MCF 10A (cell line): ENCODE data around the gene KCNAB2. TPM values are rescaled to one million over a fixed set of nuclear protein-coding genes. Genes with fewer than 3 reads are reported as not detected.

Experiments
- BruUV-seq: library from RNA; stranded (reverse); fragments of 400-500 nt; replicated peaks from 2 replicates; lab custom pipeline; 2021; lab: Mats Ljungman, UMichigan
- CTCF ChIA-PET: fragments of 300-600 bp; sonication (Branson Sonifier 250); formaldehyde crosslinking; extraction: SDS; loops from one replicate; lab custom pipeline; 2021; ENCODE audit warnings: antibody characterized with exemption, inconsistent platforms; lab: Yijun Ruan, JAX
- POLR2A ChIA-PET: fragments of 300-600, 350-650 bp; sonication (Branson Sonifier 250); formaldehyde crosslinking; extraction: SDS; loops from one replicate; lab custom pipeline; 2020; ENCODE audit warnings: antibody characterized with exemption, inconsistent platforms; lab: Yijun Ruan, JAX
- DNase-seq: peaks from one replicate; pipeline ENCODE4 v3.0.0-alpha.2; 2018; ENCODE audit not compliant: unreplicated experiment
- H3K27ac Mint-ChIP-seq: one replicate; pipeline ENCODE4 v1.8.0; 2022; ENCODE audit warnings: mild to moderate bottlenecking, low read depth, mixed read lengths; ENCODE audit not compliant: unreplicated experiment
- H3K27me3 Mint-ChIP-seq: one replicate; pipeline ENCODE4 v1.8.0; 2022; ENCODE audit warnings: mixed read lengths; ENCODE audit not compliant: insufficient read depth, unreplicated experiment
- H3K36me3 Mint-ChIP-seq: one replicate; pipeline ENCODE4 v1.8.0; 2022; ENCODE audit warnings: mild to moderate bottlenecking, moderate library complexity, mixed read lengths; ENCODE audit not compliant: insufficient read depth, unreplicated experiment
- H3K4me1 Mint-ChIP-seq: one replicate; pipeline ENCODE4 v1.8.0; 2022; ENCODE audit warnings: mixed read lengths; ENCODE audit not compliant: insufficient read depth, unreplicated experiment
- H3K4me3 Mint-ChIP-seq: one replicate; pipeline ENCODE4 v1.8.0; 2022; ENCODE audit warnings: mild to moderate bottlenecking, moderate library complexity, mixed read lengths; ENCODE audit not compliant: unreplicated experiment
- H3K9me3 Mint-ChIP-seq: one replicate; pipeline ENCODE4 v1.8.0; 2022; ENCODE audit warnings: mixed read lengths; ENCODE audit not compliant: unreplicated experiment
- intact Hi-C: fragments of 100-400 bp; cut with micrococcal nuclease; formaldehyde crosslinking; loops from 2 replicates; pipeline ENCODE4 v1.14.1; 2022
- total RNA-seq: library from RNA; stranded (reverse); gene quantifications from 2 replicates; pipeline ENCODE4 v1.2.3, GENCODE V29; 2022
- TF ChIP-seq, protein P1 (sequence below): fragments of 200-600 bp; IDR thresholded peaks from one replicate; pipeline ENCODE4 v1.8.0; 2022; ENCODE audit warnings: antibody characterized with exemption, mild to moderate bottlenecking; ENCODE audit not compliant: unreplicated experiment

The KCNAB2 gene
- total RNA-seq, 1 experiment from 2014 or later: 11.8 TPM

DNA sequence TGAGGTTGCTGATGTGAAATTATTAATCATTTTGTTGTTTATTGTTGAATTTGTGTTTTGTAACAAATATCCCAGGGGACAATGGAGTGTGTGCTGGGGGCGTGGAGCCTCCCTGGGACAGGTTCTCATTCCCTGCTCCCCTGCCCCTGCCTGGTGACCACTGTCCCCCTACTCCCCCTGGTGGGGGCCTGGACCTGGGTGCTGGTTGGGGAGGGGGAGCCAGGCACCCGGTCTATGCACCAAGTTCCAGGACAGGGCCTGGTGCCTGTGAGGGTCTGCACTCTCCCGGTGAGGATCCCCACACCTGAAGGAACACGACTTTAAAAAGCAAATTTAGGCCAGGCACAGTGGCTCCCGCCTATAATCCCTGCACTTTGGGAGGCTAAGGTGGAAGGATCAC lies 92.1 kb downstream of the KCNAB2 start:
- no TSS peak for BruUV-seq
- H3K9me3 Mint-ChIP-seq: peaks cover 2% of the 10 kb centered on the region
- no peak overlapping the region for H3K27ac Mint-ChIP-seq
- TF ChIP-seq, protein P1, sequence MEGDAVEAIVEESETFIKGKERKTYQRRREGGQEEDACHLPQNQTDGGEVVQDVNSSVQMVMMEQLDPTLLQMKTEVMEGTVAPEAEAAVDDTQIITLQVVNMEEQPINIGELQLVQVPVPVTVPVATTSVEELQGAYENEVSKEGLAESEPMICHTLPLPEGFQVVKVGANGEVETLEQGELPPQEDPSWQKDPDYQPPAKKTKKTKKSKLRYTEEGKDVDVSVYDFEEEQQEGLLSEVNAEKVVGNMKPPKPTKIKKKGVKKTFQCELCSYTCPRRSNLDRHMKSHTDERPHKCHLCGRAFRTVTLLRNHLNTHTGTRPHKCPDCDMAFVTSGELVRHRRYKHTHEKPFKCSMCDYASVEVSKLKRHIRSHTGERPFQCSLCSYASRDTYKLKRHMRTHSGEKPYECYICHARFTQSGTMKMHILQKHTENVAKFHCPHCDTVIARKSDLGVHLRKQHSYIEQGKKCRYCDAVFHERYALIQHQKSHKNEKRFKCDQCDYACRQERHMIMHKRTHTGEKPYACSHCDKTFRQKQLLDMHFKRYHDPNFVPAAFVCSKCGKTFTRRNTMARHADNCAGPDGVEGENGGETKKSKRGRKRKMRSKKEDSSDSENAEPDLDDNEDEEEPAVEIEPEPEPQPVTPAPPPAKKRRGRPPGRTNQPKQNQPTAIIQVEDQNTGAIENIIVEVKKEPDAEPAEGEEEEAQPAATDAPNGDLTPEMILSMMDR: no peak
- no peaks in the 10 kb centered on the region for H3K4me1 Mint-ChIP-seq
- no peaks in the 10 kb centered on the region for H3K36me3 Mint-ChIP-seq
- no peak for DNase-seq
- ChIA-PET POLR2A (interaction anchor here (1.1 kb wide), 1 partner anchor 25 kb away, joined by 4 read pairs; no protein-coding TSS in a partner anchor), CTCF (no interaction called here)
- no peak overlapping the region for H3K4me3 Mint-ChIP-seq
- intact Hi-C loops: no loop called here
- no peaks in the 10 kb centered on the region for H3K27me3 Mint-ChIP-seq

DNA sequence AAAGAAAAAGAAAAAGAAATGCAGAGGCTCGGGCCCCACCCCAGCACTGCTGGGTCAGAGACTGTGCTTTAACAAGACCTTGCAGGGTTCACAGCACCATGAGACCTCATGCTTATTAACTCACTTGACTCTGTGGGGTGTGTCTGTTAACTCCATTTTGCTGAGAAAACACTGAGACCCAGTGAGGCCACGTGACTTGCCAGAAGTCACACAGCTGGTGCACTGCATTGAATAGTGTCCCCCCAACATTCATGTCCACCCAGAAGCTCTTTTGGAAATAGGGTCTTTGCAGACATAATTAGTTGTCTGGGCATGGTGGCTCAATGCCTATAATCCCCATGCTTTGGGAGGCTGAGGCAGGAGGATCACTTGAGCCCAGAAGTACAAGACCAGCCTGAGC lies 94.7 kb downstream of the KCNAB2 start:
- no peaks in the 10 kb centered on the region for H3K27me3 Mint-ChIP-seq
- ChIA-PET CTCF (no interaction called here), POLR2A (no interaction called here)
- H3K4me3 Mint-ChIP-seq: no peak overlapping the region
- H3K4me1 Mint-ChIP-seq: no peaks in the 10 kb centered on the region
- no TSS peak for BruUV-seq
- no peak for DNase-seq
- H3K36me3 Mint-ChIP-seq: no peaks in the 10 kb centered on the region
- intact Hi-C loops: no loop called here
- no peak overlapping the region for H3K27ac Mint-ChIP-seq
- TF ChIP-seq, protein P1: no peak
- H3K9me3 Mint-ChIP-seq: no peaks in the 10 kb centered on the region

DNA sequence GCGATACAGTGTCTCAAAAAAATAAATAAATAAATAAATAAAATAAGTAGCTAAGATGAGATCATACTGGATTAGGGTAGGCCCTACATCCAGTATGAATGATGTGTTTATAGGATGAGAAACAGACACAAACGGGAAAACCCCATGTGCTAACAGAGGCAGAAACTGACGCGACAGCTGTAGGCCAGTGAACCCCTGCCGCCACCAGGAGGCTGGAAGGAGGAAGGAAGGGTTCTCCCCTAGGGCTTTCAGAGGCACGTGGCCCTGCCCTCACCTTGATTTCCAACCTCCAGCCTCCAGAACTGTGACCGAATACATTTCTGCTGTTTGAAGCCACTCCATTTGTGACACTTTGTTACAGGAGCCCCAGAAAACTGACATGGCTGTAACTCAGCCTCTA lies 95.9 kb downstream of the KCNAB2 start:
- TF ChIP-seq, protein P1: no peak
- Mint-ChIP-seq H3K27me3 (no peaks in the 10 kb centered on the region), H3K4me1 (peaks cover 6% of the 10 kb centered on the region), H3K9me3 (no peaks in the 10 kb centered on the region), H3K4me3 (no peak overlapping the region), H3K36me3 (no peaks in the 10 kb centered on the region), H3K27ac (no peak overlapping the region)
- ChIA-PET CTCF (interaction anchor here (0.6 kb wide), 1 partner anchor 157 kb away, joined by 5 read pairs; no protein-coding TSS in a partner anchor), POLR2A (interaction anchor here (0.6 kb wide), 1 partner anchor 10 kb away, joined by 3 read pairs; no protein-coding TSS in a partner anchor)
- DNase-seq: peak; percentile 36
- intact Hi-C loops: no loop called here
- BruUV-seq: no TSS peak

DNA sequence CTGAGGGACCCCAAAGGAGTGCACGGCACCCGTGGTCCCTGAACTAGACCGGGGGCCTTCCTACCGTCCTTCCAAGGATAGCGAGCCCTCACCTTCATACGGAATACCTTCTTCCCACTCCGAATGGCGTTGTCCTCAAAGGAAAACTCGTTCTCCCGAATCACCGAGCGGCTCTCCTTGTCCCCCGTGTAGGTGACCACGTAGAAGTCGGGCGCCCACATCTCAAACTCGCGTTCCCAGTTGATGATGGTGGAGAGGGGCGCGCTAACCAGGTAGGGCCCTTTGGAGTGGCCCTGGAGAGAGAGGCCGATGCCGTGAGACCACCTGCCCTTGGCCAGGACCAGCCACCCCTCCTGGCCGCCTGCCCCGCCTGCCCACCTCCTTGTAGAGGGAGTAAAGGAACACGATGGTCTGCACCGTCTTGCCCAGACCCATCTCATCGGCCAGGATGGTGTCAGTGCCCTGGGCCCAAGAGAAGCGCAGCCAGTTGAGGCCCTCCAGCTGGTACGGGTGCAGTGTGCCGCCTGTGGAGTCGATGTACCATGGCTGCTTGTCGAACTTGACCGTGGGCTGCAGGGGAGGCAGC lies 96.4 kb downstream of the KCNAB2 start:
- H3K36me3 Mint-ChIP-seq: no peaks in the 10 kb centered on the region
- no peak for DNase-seq
- intact Hi-C loops: no loop called here
- no peaks in the 10 kb centered on the region for H3K27me3 Mint-ChIP-seq
- CTCF ChIA-PET: no interaction called here
- H3K4me1 Mint-ChIP-seq: peaks cover 6% of the 10 kb centered on the region
- H3K27ac Mint-ChIP-seq: no peak overlapping the region
- TF ChIP-seq, protein P1: no peak
- POLR2A ChIA-PET: no interaction called here
- H3K4me3 Mint-ChIP-seq: no peak overlapping the region
- no peaks in the 10 kb centered on the region for H3K9me3 Mint-ChIP-seq
- no TSS peak for BruUV-seq
